Transverse colon (tissue), 4 donors: Measurements from ENCODE around the gene SLC13A4. TPM values are rescaled to one million over a fixed set of nuclear protein-coding genes. Genes with fewer than 3 reads are reported as not detected.

Experiments
- DNase-seq: peaks from one replicate; pipeline ENCODE4 v3.0.0-alpha.2; 2019
- H3K27ac ChIP-seq, 4 donors: fragments of 200-600 bp; sonication (generic); 2 replicates each; pipeline ENCODE4 v1.5.1; 2016 to 2018; ENCODE audit warnings: inconsistent platforms in 4 of 4
- H3K27me3 ChIP-seq: fragments of 200-600 bp; sonication (generic); 2 replicates; pipeline ENCODE4 v1.5.1; 2017; ENCODE audit warnings: inconsistent platforms
- H3K36me3 ChIP-seq, 4 donors: fragments of 200-600 bp; sonication (generic); 2 replicates each; pipeline ENCODE4 v1.5.1; 2017 to 2019; ENCODE audit warnings: inconsistent platforms in 4 of 4
- H3K4me1 ChIP-seq, 4 donors: fragments of 200-600 bp; sonication (generic); 2 replicates each; pipeline ENCODE4 v1.5.1; 2017 to 2020; ENCODE audit warnings: inconsistent platforms in 4 of 4
- H3K4me3 ChIP-seq, 4 donors: fragments of 200-600 bp; sonication (generic); 1 replicate in 1 of 4; 2 replicates in 3 of 4; pipeline versions ENCODE4 v1.5.1 to v1.6.1; 2017 to 2019; ENCODE audit warnings: inconsistent platforms in 4 of 4
- H3K9me3 ChIP-seq, 2 donors: fragments of 200-600 bp; sonication (generic); 2 replicates each; pipeline ENCODE4 v1.5.1; 2017 to 2019; ENCODE audit warnings: inconsistent platforms in 2 of 2
- EP300 ChIP-seq: sonication (generic); formaldehyde crosslinking; IDR thresholded peaks from one replicate; pipeline ENCODE4 v1.6.1; 2017; ENCODE audit warnings: antibody characterized with exemption, low read depth
- POLR2A ChIP-seq: fragments of 450-650 bp; IDR thresholded peaks from one replicate; pipeline ENCODE4 v1.6.1; 2016; ENCODE audit warnings: antibody characterized with exemption, mild to moderate bottlenecking, moderate library complexity
- POLR2AphosphoS5 ChIP-seq, 3 donors: sonication (generic); formaldehyde crosslinking; IDR thresholded peaks; one replicate each; pipeline ENCODE4 v1.6.1; 2016; ENCODE audit warnings: antibody characterized with exemption in 3 of 3
- WGBS, 2 donors: methylation state at CpG; one replicate each; pipeline ENCODE4 v1.1.5; 2018; ENCODE audit warnings: low coverage in 1 of 2; 5-methylcytosine and 5-hydroxymethylcytosine counted together
- in situ Hi-C, 4 donors: fragments of 200-750 bp; cut with MboI; loops; one replicate each; pipeline versions ENCODE4 v1.15.0 to v1.15.1; 2017; ENCODE audit warnings: low sequenced_read_pairs in 3 of 4, low pct_ligation_motif_present in 1 of 4, low pct_unique_long_range_greater_than_20kb in 1 of 4
- intact Hi-C: fragments of 100-400 bp; cut with DNase I; formaldehyde crosslinking; loops from one replicate; pipeline ENCODE4 v1.15.1; 2023; ENCODE audit warnings: low total_unique reads
- total RNA-seq, 4 donors: library from RNA; depleted of rRNA; stranded (reverse); fragments of >200 nt; gene quantifications; one replicate each; pipeline ENCODE4 v1.1.0, GENCODE V29; 2016
- TF ChIP-seq, protein P1 (sequence below), 5 experiments: fragments of 200-600 bp in 3 of 5; fragments of 450-650 bp in 2 of 5; sonication (generic) in 3 of 5; IDR thresholded peaks; 1 replicate in 2 of 5; 2 replicates in 3 of 5; pipeline ENCODE4 v1.5.1; 2016 to 2017; ENCODE audit warnings: antibody characterized with exemption in 5 of 5, inconsistent platforms in 3 of 5, mild to moderate bottlenecking in 2 of 5, moderate library complexity in 1 of 5

SLC13A4 gene
- total RNA-seq, 4 donors from 2014 or later: 3.0 to 15.3 TPM; not detected in 2

DNA sequence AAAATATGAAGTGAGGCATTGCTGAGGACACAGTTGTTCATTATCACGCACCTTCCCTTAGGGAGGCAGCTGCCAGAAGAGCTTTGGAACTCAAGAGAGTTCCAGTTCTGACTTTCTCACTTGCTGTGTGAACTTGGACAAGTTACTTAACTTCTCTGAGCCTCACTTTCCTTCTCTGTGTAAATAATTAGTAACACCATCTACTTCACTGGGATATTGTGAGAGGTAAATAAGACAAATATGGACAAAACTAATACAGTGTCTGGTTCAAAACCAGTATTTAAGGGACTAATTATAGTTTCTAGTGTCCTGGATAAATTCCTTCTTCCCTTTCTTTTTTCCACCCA lies 6.3 kb upstream of the SLC13A4 start:
- no peaks in the 10 kb centered on the region for H3K4me1 ChIP-seq
- H3K27me3 ChIP-seq: no peaks in the 10 kb centered on the region
- H3K9me3 ChIP-seq: no peaks in the 10 kb centered on the region
- DNase-seq: no peak
- no peaks in the 10 kb centered on the region for H3K36me3 ChIP-seq
- in situ Hi-C loops: no loop called here
- no peak overlapping the region for H3K4me3 ChIP-seq
- H3K27ac ChIP-seq: no peak overlapping the region
- no peak for TF ChIP-seq POLR2AphosphoS5 (IDR thresholded peaks at IDR 0.05)
- TF ChIP-seq EP300: no peak
- TF ChIP-seq, protein P1, sequence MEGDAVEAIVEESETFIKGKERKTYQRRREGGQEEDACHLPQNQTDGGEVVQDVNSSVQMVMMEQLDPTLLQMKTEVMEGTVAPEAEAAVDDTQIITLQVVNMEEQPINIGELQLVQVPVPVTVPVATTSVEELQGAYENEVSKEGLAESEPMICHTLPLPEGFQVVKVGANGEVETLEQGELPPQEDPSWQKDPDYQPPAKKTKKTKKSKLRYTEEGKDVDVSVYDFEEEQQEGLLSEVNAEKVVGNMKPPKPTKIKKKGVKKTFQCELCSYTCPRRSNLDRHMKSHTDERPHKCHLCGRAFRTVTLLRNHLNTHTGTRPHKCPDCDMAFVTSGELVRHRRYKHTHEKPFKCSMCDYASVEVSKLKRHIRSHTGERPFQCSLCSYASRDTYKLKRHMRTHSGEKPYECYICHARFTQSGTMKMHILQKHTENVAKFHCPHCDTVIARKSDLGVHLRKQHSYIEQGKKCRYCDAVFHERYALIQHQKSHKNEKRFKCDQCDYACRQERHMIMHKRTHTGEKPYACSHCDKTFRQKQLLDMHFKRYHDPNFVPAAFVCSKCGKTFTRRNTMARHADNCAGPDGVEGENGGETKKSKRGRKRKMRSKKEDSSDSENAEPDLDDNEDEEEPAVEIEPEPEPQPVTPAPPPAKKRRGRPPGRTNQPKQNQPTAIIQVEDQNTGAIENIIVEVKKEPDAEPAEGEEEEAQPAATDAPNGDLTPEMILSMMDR (IDR thresholded peaks at IDR 0.05): no peak
- no peak for TF ChIP-seq POLR2A
- intact Hi-C loops: no loop called here
- WGBS, 2 donors: 87% methylated on average over 1 of the region's 1 CpG; no CpG with 5 or more reads in 1 of the 2 donors

DNA sequence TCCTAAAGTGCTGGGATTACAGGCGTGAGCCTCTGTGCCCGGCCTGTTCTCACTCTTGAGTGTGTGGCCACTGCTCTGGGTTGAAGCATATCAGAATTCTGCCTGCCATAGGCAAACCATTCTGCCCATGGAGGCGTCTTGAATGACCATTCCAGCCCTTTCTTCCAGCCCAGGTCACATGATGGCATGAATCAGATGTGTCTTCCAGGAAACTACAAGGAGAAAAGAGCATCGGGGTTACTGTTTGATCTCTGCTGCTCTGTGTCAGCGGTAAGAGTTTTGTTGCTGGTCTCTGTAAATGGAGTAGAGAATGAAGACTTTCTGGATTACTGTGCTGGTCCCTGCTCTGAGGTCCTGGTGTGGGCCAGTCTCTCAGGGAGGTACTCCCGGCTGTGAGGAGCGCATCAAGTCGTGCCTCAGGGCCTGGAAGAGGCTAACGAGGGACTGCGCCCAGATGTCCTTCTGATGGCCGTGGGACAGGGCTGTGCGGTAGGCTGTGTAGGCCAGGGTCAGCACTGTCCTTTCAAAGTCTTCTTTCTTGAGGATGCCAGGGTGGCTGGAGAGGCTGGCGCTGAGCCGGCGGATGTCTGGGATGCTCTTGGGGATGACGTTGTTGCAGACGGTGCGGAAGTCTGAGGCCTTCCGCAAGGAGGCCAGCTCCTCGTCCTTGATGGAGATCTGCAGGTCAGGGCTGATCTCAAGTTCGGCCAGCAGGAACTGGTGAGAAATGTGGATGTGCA lies 5.8 kb upstream of the SLC13A4 start:
- in situ Hi-C loops: no loop called here
- TF ChIP-seq, protein P1 (IDR thresholded peaks at IDR 0.05): no peak
- no peak for TF ChIP-seq EP300
- TF ChIP-seq POLR2AphosphoS5 (IDR thresholded peaks at IDR 0.05): no peak
- no peak for TF ChIP-seq POLR2A
- DNase-seq: no peak
- Histone ChIP-seq H3K27me3 (no peaks in the 10 kb centered on the region), H3K9me3 (no peaks in the 10 kb centered on the region), H3K27ac (no peak overlapping the region), H3K4me1 (no peaks in the 10 kb centered on the region), H3K36me3 (no peaks in the 10 kb centered on the region), H3K4me3 (no peak overlapping the region)
- intact Hi-C loops: no loop called here
- WGBS, 2 donors: 94% methylated on average over 21 of the region's 21 CpGs; no CpG with 5 or more reads in 1 of the 2 donors

DNA sequence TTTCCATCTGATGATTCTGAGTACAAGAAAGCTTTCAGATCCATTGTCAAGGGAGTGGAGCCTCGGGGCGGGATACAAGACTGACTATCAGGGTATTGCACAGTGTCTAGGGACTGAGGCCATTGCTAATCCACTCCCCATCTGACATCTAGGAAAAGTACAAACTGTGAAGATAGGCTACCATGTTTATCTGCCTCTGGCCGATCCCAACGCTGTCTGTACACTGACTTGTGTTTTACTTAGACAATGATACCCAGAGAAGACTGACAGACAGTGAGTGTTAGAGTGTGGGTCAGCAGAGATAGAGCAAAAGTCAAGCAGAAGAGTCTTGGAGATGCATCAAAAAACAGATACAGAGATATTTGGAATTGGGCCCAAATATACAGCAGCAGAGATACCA lies 3.1 kb upstream of the SLC13A4 start:
- Histone ChIP-seq H3K27ac (no peak overlapping the region), H3K4me3 (no peak overlapping the region), H3K9me3 (no peaks in the 10 kb centered on the region), H3K27me3 (no peaks in the 10 kb centered on the region), H3K36me3 (no peaks in the 10 kb centered on the region), H3K4me1 (no peaks in the 10 kb centered on the region)
- in situ Hi-C loops (no loop called here), intact Hi-C loops (no loop called here)
- 88 to 100% methylated on average over 2 to 4 of the region's 4 CpGs for WGBS, 2 donors
- DNase-seq: no peak
- no peak for TF ChIP-seq POLR2AphosphoS5 (IDR thresholded peaks at IDR 0.05)
- TF ChIP-seq EP300: no peak
- TF ChIP-seq, protein P1 (IDR thresholded peaks at IDR 0.05): no peak
- no peak for TF ChIP-seq POLR2A

DNA sequence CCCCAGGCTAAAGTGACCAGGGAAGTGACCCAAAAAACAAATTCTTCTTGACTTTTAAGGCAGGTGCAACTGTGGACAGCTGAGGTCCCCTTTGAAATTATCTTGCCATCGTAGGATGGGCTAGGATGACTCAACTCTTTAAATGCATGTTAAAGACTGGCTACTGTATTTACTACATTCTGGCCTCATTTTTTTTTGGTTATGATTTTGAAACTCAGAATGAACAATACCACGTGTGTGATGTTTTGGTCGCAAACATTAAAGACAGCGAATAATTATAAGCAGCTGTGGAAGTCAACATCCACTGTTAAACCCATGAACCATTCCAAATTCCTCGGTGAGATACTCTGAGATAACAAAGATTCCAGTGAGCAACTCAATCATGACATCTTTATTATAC lies 1.2 kb upstream of the SLC13A4 start:
- Histone ChIP-seq H3K4me3 (no peak overlapping the region), H3K9me3 (no peaks in the 10 kb centered on the region), H3K27me3 (no peaks in the 10 kb centered on the region), H3K4me1 (no peaks in the 10 kb centered on the region), H3K36me3 (no peaks in the 10 kb centered on the region), H3K27ac (no peak overlapping the region)
- TF ChIP-seq POLR2AphosphoS5 (IDR thresholded peaks at IDR 0.05) (no peak), EP300 (no peak), POLR2A (no peak)
- TF ChIP-seq, protein P1 (IDR thresholded peaks at IDR 0.05): no peak
- 58 to 75% methylated on average over 5 of the region's 5 CpGs for WGBS, 2 donors
- in situ Hi-C loops: no loop called here
- DNase-seq: no peak
- intact Hi-C loops: no loop called here
